Embryonic facial prominence (tissue), 1 donor: ENCODE data around the gene AFF3.

Source experiments
- DNase-seq: peaks from one replicate; pipeline ENCODE4 v3.0.0-alpha.2; 2016; ENCODE audit errors: extremely low spot score

Gene AFF3

GRCh38 chr2:99860720-99861375 lies 281.5 kb downstream of the AFF3 start:
- no peak for DNase-seq

GRCh38 chr2:99858951-99859596 lies 283.3 kb downstream of the AFF3 start:
- no peak for DNase-seq

GRCh38 chr2:99857867-99858444 lies 284.4 kb downstream of the AFF3 start:
- DNase-seq = no peak

- no peak for DNase-seq
These were observed 285.0 kb downstream of the AFF3 start for GRCh38 chr2:99857372-99857771.

- DNase-seq = no peak
These were observed 286.3 kb downstream of the AFF3 start for GRCh38 chr2:99856119-99856518.

GRCh38 chr2:99854236-99854852 lies 288.0 kb downstream of the AFF3 start:
- DNase-seq = no peak

GRCh38 chr2:99852956-99853355 lies 289.4 kb downstream of the AFF3 start:
- no peak for DNase-seq

- DNase-seq = no peak
These were observed 289.9 kb downstream of the AFF3 start for GRCh38 chr2:99852376-99852934.

GRCh38 chr2:99851811-99852210 lies 290.6 kb downstream of the AFF3 start:
- DNase-seq = no peak

- DNase-seq = no peak
These were observed 291.3 kb downstream of the AFF3 start for GRCh38 chr2:99851089-99851488.

GRCh38 chr2:99850084-99850710 lies 292.2 kb downstream of the AFF3 start:
- DNase-seq = no peak

GRCh38 chr2:99846462-99847107 lies 295.8 kb downstream of the AFF3 start:
- no peak for DNase-seq

GRCh38 chr2:99845296-99845695 lies 297.1 kb downstream of the AFF3 start:
- no peak for DNase-seq

GRCh38 chr2:99842451-99842850 lies 299.9 kb downstream of the AFF3 start:
- no peak for DNase-seq

GRCh38 chr2:99841749-99842148 lies 300.6 kb downstream of the AFF3 start:
- no peak for DNase-seq

GRCh38 chr2:99840831-99841230 lies 301.6 kb downstream of the AFF3 start:
- DNase-seq = no peak

GRCh38 chr2:99836690-99837605 lies 305.4 kb downstream of the AFF3 start:
- DNase-seq = no peak

- DNase-seq = no peak
These were observed 308.0 kb downstream of the AFF3 start for GRCh38 chr2:99834426-99834825.

GRCh38 chr2:99833586-99834201 lies 308.7 kb downstream of the AFF3 start:
- DNase-seq = no peak

GRCh38 chr2:99832926-99833325 lies 309.5 kb downstream of the AFF3 start:
- no peak for DNase-seq
